ENCODE data around the gene WAPL. TPM values are rescaled to one million over a fixed set of nuclear protein-coding genes. Genes with fewer than 3 reads are reported as not detected.

Gene WAPL
- total and polyA plus RNA-seq, 2 of the 4 experiments (the other 2 are of a cell fraction) = 11.5 to 31.7 TPM

DNA sequence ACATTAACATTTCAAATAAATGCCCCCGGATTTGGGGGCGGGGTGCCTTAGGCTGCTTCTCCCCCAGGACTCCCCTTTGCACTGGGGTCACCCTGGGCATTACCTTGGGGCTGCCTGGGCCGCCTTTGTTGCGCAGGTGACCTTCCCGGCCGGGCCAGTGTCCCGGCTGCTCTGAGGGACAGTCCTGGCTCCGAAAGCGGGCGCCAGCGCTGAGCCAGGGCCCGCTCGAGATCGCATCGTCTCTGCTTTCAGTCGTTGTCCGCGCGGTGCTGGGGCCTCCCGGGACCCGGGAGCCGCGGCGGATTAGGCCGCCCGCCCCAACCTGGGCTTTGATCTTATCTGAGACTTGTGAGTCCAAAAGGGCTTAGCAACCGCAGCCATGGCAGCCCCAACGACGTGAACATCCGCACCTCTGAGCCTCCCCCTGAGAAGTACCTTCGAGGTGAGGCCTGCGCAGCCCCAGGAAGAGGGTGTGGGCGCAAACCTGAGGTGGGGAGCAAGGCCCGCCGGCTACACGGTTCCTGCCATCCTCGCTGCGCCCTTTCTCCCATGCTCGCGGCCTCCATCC is 14.8 kb upstream of the WAPL start:
- no peak overlapping the region for H3K4me2 ChIP-seq (ENCODE audit: low read depth, low read length)

More for the DNA sequence above, 14.8 kb upstream of the WAPL start:
- no peak overlapping the region for H4K91ac ChIP-seq (ENCODE audit: insufficient read depth, low read depth, low read length)
- TF ChIP-seq, protein P1, sequence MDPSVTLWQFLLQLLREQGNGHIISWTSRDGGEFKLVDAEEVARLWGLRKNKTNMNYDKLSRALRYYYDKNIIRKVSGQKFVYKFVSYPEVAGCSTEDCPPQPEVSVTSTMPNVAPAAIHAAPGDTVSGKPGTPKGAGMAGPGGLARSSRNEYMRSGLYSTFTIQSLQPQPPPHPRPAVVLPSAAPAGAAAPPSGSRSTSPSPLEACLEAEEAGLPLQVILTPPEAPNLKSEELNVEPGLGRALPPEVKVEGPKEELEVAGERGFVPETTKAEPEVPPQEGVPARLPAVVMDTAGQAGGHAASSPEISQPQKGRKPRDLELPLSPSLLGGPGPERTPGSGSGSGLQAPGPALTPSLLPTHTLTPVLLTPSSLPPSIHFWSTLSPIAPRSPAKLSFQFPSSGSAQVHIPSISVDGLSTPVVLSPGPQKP (IDR thresholded peaks at IDR 0.05; ENCODE audit: borderline replicate concordance, low read depth, low read length) = no peak
- TF ChIP-seq FOS (IDR thresholded peaks at IDR 0.05; ENCODE audit: low read depth, low read length) (no peak), MXI1 (IDR thresholded peaks at IDR 0.05; ENCODE audit: borderline replicate concordance, low read depth, low read length) (no peak), MAFK (IDR thresholded peaks at IDR 0.05; ENCODE audit: low read depth, low read length) (no peak), NFE2L2 (IDR thresholded peaks at IDR 0.05; ENCODE audit: low read depth, low read length) (no peak), CHD1 (IDR thresholded peaks at IDR 0.05; ENCODE audit: low read depth, low read length) (no peak)
- TF ChIP-seq, protein P2, sequence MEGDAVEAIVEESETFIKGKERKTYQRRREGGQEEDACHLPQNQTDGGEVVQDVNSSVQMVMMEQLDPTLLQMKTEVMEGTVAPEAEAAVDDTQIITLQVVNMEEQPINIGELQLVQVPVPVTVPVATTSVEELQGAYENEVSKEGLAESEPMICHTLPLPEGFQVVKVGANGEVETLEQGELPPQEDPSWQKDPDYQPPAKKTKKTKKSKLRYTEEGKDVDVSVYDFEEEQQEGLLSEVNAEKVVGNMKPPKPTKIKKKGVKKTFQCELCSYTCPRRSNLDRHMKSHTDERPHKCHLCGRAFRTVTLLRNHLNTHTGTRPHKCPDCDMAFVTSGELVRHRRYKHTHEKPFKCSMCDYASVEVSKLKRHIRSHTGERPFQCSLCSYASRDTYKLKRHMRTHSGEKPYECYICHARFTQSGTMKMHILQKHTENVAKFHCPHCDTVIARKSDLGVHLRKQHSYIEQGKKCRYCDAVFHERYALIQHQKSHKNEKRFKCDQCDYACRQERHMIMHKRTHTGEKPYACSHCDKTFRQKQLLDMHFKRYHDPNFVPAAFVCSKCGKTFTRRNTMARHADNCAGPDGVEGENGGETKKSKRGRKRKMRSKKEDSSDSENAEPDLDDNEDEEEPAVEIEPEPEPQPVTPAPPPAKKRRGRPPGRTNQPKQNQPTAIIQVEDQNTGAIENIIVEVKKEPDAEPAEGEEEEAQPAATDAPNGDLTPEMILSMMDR (conservative IDR thresholded peaks at IDR 0.05; ENCODE audit: low read depth, low read length) = no peak
- dilution Hi-C loops (cut with HindIII; ENCODE audit: low sequenced_read_pairs, unreplicated experiment) = no loop called here
- 29% methylated on average over 25 of the region's 40 CpGs; no CpG with 5 or more reads in 1 of the 2 experiments for WGBS, 2 experiments (ENCODE audit: extremely low coverage in 2 of 2, insufficient read length in 1 of 2)
- H3K4me3 ChIP-seq (ENCODE audit: insufficient read depth, low read depth, low read length) = no peak overlapping the region
- H3K18ac ChIP-seq (ENCODE audit: low read depth, low read length) = no peak overlapping the region
- H4K5ac ChIP-seq (ENCODE audit: low read depth, low read length) = no peak overlapping the region
- no peak overlapping the region for H2BK20ac ChIP-seq (ENCODE audit: low read depth, low read length)
- ATAC-seq (ENCODE audit: low read depth) (no peak), DNase-seq (no peak)
- intact Hi-C loops (cut with micrococcal nuclease) = no loop called here
- in situ Hi-C loops (cut with MboI; ENCODE audit: low sequenced_read_pairs) = no loop called here
- H3K9me3 ChIP-seq (ENCODE audit: control insufficient read depth, insufficient read depth, low read length) = no peaks in the 10 kb centered on the region
- H2BK15ac ChIP-seq (ENCODE audit: low read depth, low read length) = no peak overlapping the region
- H4K8ac ChIP-seq (ENCODE audit: low read depth in 2 of 2, low read length in 2 of 2) = no peak overlapping the region
- peaks cover 3% of the 10 kb centered on the region; the same call in 1 of the 2 replicates for H3K4me1 ChIP-seq (ENCODE audit: control insufficient read depth, insufficient read depth, low read length)
- peak overlapping the region; percentile 87 for H2AFZ ChIP-seq (replicated peaks; ENCODE audit: low read length, poor library complexity)
- no peak overlapping the region for H3K56ac ChIP-seq (ENCODE audit: extremely low read depth, insufficient read depth, low read length)
- H3K27ac ChIP-seq (ENCODE audit: insufficient read depth, low read length) = no peak overlapping the region
- no peaks in the 10 kb centered on the region for H3K79me1 ChIP-seq (ENCODE audit: low read depth in 1 of 2, low read length in 2 of 2)
- no peak overlapping the region for H3K9ac ChIP-seq (ENCODE audit: low read depth, low read length)
- no peak overlapping the region for H3K4ac ChIP-seq (ENCODE audit: low read depth, low read length)
- ChIA-PET POLR2A (ENCODE audit: unreplicated experiment) (interaction anchor here (0.7 kb wide), 1 partner anchor 46 kb away, joined by 10 read pairs; no protein-coding TSS in a partner anchor), CTCF (no interaction called here)
- H3K23ac ChIP-seq (ENCODE audit: low read depth, low read length) = no peak overlapping the region
- no peak overlapping the region for H2BK120ac ChIP-seq (ENCODE audit: low read depth, low read length)
- no peaks in the 10 kb centered on the region for H4K20me1 ChIP-seq (ENCODE audit: insufficient read depth, low read length)
- H3K27me3 ChIP-seq (ENCODE audit: control insufficient read depth, insufficient read depth, low read length) = peaks cover 6% of the 10 kb centered on the region; the same call in 1 of the 2 replicates
- BruUV-seq (replicated peaks) = no TSS peak
- no peaks in the 10 kb centered on the region for H3K36me3 ChIP-seq (ENCODE audit: control insufficient read depth, insufficient read depth, low read length)
- H3K9me1 ChIP-seq (ENCODE audit: insufficient read depth, low read length) = no peaks in the 10 kb centered on the region; the same call in 1 of the 2 replicates
- H2AK5ac ChIP-seq (ENCODE audit: low read depth, low read length) = no peak overlapping the region
- H2BK5ac ChIP-seq (ENCODE audit: low read depth, low read length, poor library complexity, severe bottlenecking) = no peak overlapping the region
- no peak overlapping the region for H2AK9ac ChIP-seq (replicated peaks; ENCODE audit: low read depth, low read length, poor library complexity)
- H3K14ac ChIP-seq (replicated peaks; ENCODE audit: low read depth, low read length) = no peak overlapping the region

All from IMR-90 (cell line).